ENCODE measurements around the gene UBXN6.

UBXN6 gene

DNA sequence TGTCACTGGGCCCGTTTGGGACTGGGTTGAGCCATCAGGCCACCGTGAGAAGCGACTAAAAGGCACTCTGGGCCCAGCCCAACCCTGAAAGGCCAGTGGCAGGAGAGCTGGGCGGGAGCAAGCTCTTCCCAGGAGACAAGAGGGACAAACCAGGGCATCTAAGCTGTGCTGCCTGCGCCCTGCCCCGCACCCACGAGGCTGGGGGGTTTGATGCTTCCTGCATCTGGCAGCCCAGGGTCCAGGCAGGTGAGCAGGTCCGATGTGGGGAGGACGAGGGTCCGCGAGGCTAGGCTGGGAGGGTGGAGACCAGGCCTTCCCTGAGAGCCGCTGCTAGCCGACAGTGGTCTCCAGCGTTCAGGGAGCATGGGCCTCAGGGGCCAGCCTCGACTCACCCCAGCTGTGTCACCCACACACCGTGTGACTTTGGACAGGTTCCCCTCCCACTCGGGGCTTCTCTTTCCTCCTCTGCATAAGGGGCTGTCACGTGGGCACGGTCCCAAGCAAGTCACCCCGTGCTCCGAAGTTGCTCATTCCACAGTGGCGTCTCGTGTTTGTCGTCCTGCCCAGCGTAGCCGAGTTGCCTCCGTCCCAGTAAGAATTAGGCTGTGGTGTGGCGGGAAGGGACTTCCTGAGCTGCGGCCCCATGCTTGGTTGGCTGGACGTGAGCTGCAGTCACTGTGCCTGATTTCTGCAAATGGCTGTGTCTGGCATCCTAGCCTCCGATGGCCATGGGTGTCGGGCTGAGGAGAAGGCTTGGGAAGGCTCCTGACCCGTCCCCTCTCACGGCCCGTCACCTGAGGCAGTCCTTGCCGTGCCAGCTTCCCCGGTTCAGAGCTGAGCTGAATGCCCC is 44.9 kb upstream of the UBXN6 start:
- H3K9me3 ChIP-seq (ENCODE audit: control insufficient read depth, low read length): no peaks in the 10 kb centered on the region
- H3K4me3 ChIP-seq (ENCODE audit: insufficient read depth, low read depth, low read length): no peak overlapping the region
- H3K36me3 ChIP-seq (ENCODE audit: control insufficient read depth, insufficient read depth, low read length): peaks cover 25% of the 10 kb centered on the region
- WGBS, 2 experiments: 93% methylated on average over 37 of the region's 37 CpGs
- no peaks in the 10 kb centered on the region for H3K27me3 ChIP-seq (ENCODE audit: control insufficient read depth, insufficient read depth, low read length, poor library complexity, severe bottlenecking)
- peaks cover 4% of the 10 kb centered on the region for H3K4me1 ChIP-seq (ENCODE audit: control insufficient read depth, insufficient read depth, low read length)
- no peak overlapping the region for H3K27ac ChIP-seq (ENCODE audit: insufficient read depth, low read depth, low read length, poor library complexity, severe bottlenecking)

- 93% methylated on average over 25 of the region's 25 CpGs for WGBS, 2 experiments
- H3K9me3 ChIP-seq (ENCODE audit: control insufficient read depth, low read length): no peaks in the 10 kb centered on the region
- H3K27ac ChIP-seq (ENCODE audit: insufficient read depth, low read depth, low read length, poor library complexity, severe bottlenecking): no peak overlapping the region
- H3K36me3 ChIP-seq (ENCODE audit: control insufficient read depth, insufficient read depth, low read length): peaks cover 27% of the 10 kb centered on the region
- no peaks in the 10 kb centered on the region for H3K27me3 ChIP-seq (ENCODE audit: control insufficient read depth, insufficient read depth, low read length, poor library complexity, severe bottlenecking)
- no peak overlapping the region for H3K4me3 ChIP-seq (ENCODE audit: insufficient read depth, low read depth, low read length)
- H3K4me1 ChIP-seq (ENCODE audit: control insufficient read depth, insufficient read depth, low read length): peaks cover 4% of the 10 kb centered on the region
These were observed 44.1 kb upstream of the UBXN6 start for GRCh38 chr19:4501691-4502090.

- H3K27ac ChIP-seq (ENCODE audit: insufficient read depth, low read depth, low read length, poor library complexity, severe bottlenecking): no peak overlapping the region
- peaks cover 34% of the 10 kb centered on the region for H3K36me3 ChIP-seq (ENCODE audit: control insufficient read depth, insufficient read depth, low read length)
- 95% methylated on average over 29 of the region's 29 CpGs for WGBS, 2 experiments
- peaks cover 4% of the 10 kb centered on the region for H3K4me1 ChIP-seq (ENCODE audit: control insufficient read depth, insufficient read depth, low read length)
- no peak overlapping the region for H3K4me3 ChIP-seq (ENCODE audit: insufficient read depth, low read depth, low read length)
- no peaks in the 10 kb centered on the region for H3K9me3 ChIP-seq (ENCODE audit: control insufficient read depth, low read length)
- no peaks in the 10 kb centered on the region for H3K27me3 ChIP-seq (ENCODE audit: control insufficient read depth, insufficient read depth, low read length, poor library complexity, severe bottlenecking)
These were observed 43.4 kb upstream of the UBXN6 start for GRCh38 chr19:4500841-4501591.

DNA sequence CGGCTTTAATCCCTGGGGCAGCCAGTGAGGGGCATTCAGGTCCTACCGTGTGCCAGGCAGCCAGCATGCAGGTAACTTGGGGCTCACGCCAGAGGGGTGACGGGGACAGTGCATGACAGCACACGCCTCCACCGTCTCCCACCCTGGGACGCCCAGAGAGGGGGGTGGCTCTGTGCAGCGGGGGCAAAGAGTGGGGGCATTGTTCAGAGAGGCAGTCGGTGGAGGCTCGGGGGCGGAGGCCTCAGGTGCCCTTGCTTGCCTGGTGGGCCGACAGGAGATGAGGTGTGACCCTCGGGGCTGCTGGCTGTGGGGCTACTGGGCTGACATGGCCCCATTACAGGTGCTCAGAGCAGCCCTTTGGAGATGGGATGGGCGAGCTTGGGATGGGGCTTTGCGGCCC is 42.3 kb upstream of the UBXN6 start:
- 94 to 97% methylated on average over 15 of the region's 15 CpGs for WGBS, 2 experiments
- H3K36me3 ChIP-seq (ENCODE audit: control insufficient read depth, insufficient read depth, low read length): peaks cover 34% of the 10 kb centered on the region
- H3K27me3 ChIP-seq (ENCODE audit: control insufficient read depth, insufficient read depth, low read length, poor library complexity, severe bottlenecking): no peaks in the 10 kb centered on the region
- H3K4me1 ChIP-seq (ENCODE audit: control insufficient read depth, insufficient read depth, low read length): peaks cover 4% of the 10 kb centered on the region
- no peak overlapping the region for H3K4me3 ChIP-seq (ENCODE audit: insufficient read depth, low read depth, low read length)
- no peaks in the 10 kb centered on the region for H3K9me3 ChIP-seq (ENCODE audit: control insufficient read depth, low read length)
- H3K27ac ChIP-seq (ENCODE audit: insufficient read depth, low read depth, low read length, poor library complexity, severe bottlenecking): no peak overlapping the region

DNA sequence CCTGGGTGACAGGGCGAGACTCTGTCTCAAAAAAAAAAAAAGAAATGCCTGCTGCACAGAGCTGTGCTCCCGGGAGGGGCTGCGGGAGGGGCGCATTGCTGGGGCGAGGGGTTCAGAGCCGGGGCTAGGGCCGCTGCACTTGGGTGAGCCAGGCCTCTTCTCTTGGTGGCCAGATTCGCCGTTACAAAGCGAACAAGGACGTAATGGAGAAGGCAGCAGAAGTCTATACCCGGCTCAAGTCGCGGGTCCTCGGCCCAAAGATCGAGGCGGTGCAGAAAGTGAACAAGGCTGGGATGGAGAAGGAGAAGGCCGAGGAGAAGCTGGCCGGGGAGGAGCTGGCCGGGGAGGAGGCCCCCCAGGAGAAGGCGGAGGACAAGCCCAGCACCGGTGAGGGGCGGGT is 41.7 kb upstream of the UBXN6 start:
- 95 to 96% methylated on average over 23 of the region's 23 CpGs for WGBS, 2 experiments
- Histone ChIP-seq H3K36me3 (ENCODE audit: control insufficient read depth, insufficient read depth, low read length) (peaks cover 33% of the 10 kb centered on the region), H3K9me3 (ENCODE audit: control insufficient read depth, low read length) (no peaks in the 10 kb centered on the region)

GRCh38 chr19:4498694-4499093 is 41.1 kb upstream of the UBXN6 start:
- no peak overlapping the region for H3K27ac ChIP-seq (ENCODE audit: insufficient read depth, low read depth, low read length, poor library complexity, severe bottlenecking)
- no peaks in the 10 kb centered on the region for H3K27me3 ChIP-seq (ENCODE audit: control insufficient read depth, insufficient read depth, low read length, poor library complexity, severe bottlenecking)
- no peaks in the 10 kb centered on the region for H3K9me3 ChIP-seq (ENCODE audit: control insufficient read depth, low read length)
- WGBS, 2 experiments: 90 to 92% methylated on average over 12 of the region's 12 CpGs
- H3K4me3 ChIP-seq (ENCODE audit: insufficient read depth, low read depth, low read length): no peak overlapping the region
- H3K4me1 ChIP-seq (ENCODE audit: control insufficient read depth, insufficient read depth, low read length): peaks cover 4% of the 10 kb centered on the region
- peaks cover 39% of the 10 kb centered on the region for H3K36me3 ChIP-seq (ENCODE audit: control insufficient read depth, insufficient read depth, low read length)

More for the DNA sequence above, 41.7 kb upstream of the UBXN6 start:
- Histone ChIP-seq H3K4me3 (ENCODE audit: insufficient read depth, low read depth, low read length) (no peak overlapping the region), H3K27me3 (ENCODE audit: control insufficient read depth, insufficient read depth, low read length, poor library complexity, severe bottlenecking) (no peaks in the 10 kb centered on the region), H3K27ac (ENCODE audit: insufficient read depth, low read depth, low read length, poor library complexity, severe bottlenecking) (no peak overlapping the region), H3K4me1 (ENCODE audit: control insufficient read depth, insufficient read depth, low read length) (peaks cover 4% of the 10 kb centered on the region)

DNA sequence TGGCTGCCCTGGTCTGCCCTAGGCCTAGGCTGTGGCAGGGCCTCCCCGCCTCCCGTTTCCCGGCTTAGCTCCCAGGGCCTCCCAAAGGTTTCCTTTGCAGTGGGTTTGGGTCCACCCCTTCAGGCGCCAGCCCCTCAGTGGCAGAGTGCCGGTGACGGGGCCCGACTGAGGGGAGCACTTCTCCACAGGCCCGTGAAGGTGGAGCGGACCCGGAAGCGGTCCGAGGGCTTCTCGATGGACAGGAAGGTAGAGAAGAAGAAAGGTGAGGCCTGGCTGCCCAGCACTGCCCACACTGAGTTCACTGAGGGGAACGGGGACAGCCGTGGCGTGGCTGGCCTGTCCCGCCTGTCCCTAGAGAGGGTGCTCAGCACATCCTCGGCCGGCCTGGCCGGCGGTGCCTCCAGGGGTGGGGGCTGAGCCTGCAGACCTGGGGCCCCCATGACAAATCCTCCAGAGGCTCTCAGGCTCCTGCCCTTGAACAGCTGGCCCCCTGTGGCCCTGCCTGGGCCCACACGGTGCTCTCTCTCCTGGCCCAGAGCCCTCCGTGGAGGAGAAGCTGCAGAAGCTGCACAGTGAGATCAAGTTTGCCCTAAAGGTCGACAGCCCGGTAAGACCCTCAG is 40.3 kb upstream of the UBXN6 start:
- Histone ChIP-seq H3K9me3 (ENCODE audit: control insufficient read depth, low read length) (no peaks in the 10 kb centered on the region), H3K36me3 (ENCODE audit: control insufficient read depth, insufficient read depth, low read length) (peaks cover 46% of the 10 kb centered on the region), H3K27ac (ENCODE audit: insufficient read depth, low read depth, low read length, poor library complexity, severe bottlenecking) (no peak overlapping the region), H3K4me1 (ENCODE audit: control insufficient read depth, insufficient read depth, low read length) (no peaks in the 10 kb centered on the region), H3K4me3 (ENCODE audit: insufficient read depth, low read depth, low read length) (no peak overlapping the region), H3K27me3 (ENCODE audit: control insufficient read depth, insufficient read depth, low read length, poor library complexity, severe bottlenecking) (no peaks in the 10 kb centered on the region)
- 94 to 95% methylated on average over 25 of the region's 25 CpGs for WGBS, 2 experiments

DNA sequence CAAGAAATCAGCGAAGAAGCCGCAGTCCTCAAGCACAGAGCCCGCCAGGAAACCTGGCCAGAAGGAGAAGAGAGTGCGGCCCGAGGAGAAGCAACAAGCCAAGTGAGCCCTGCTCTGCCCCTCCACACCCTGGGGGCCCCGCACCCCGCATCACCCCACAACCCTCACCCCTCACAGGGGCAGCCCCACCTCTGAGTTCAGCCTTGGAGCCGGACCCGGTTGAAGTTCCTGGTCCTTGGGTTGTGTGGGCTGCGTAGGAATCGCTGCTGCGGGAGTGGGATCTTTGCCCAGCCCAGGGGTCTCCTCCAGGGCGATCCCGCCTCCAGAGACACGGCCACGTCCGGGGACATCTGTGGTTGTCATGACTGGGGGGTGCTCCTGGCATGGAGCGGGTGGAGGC is 38.7 kb upstream of the UBXN6 start:
- Histone ChIP-seq H3K4me1 (ENCODE audit: control insufficient read depth, insufficient read depth, low read length) (no peaks in the 10 kb centered on the region), H3K4me3 (ENCODE audit: insufficient read depth, low read depth, low read length) (no peak overlapping the region), H3K9me3 (ENCODE audit: control insufficient read depth, low read length) (no peaks in the 10 kb centered on the region), H3K27ac (ENCODE audit: insufficient read depth, low read depth, low read length, poor library complexity, severe bottlenecking) (no peak overlapping the region), H3K36me3 (ENCODE audit: control insufficient read depth, insufficient read depth, low read length) (peaks cover 62% of the 10 kb centered on the region), H3K27me3 (ENCODE audit: control insufficient read depth, insufficient read depth, low read length, poor library complexity, severe bottlenecking) (no peaks in the 10 kb centered on the region)
- 93% methylated on average over 18 of the region's 18 CpGs for WGBS, 2 experiments

- no peaks in the 10 kb centered on the region for H3K27me3 ChIP-seq (ENCODE audit: control insufficient read depth, insufficient read depth, low read length, poor library complexity, severe bottlenecking)
- H3K4me1 ChIP-seq (ENCODE audit: control insufficient read depth, insufficient read depth, low read length): no peaks in the 10 kb centered on the region
- H3K36me3 ChIP-seq (ENCODE audit: control insufficient read depth, insufficient read depth, low read length): peaks cover 63% of the 10 kb centered on the region
- H3K4me3 ChIP-seq (ENCODE audit: insufficient read depth, low read depth, low read length): no peak overlapping the region
- H3K9me3 ChIP-seq (ENCODE audit: control insufficient read depth, low read length): no peaks in the 10 kb centered on the region
- H3K27ac ChIP-seq (ENCODE audit: insufficient read depth, low read depth, low read length, poor library complexity, severe bottlenecking): no peak overlapping the region
- WGBS, 2 experiments: 92 to 94% methylated on average over 12 of the region's 12 CpGs
These were observed 37.9 kb upstream of the UBXN6 start for GRCh38 chr19:4495471-4495870.

GRCh38 chr19:4494691-4495064 is 37.1 kb upstream of the UBXN6 start:
- Histone ChIP-seq H3K36me3 (ENCODE audit: control insufficient read depth, insufficient read depth, low read length) (peaks cover 68% of the 10 kb centered on the region), H3K27me3 (ENCODE audit: control insufficient read depth, insufficient read depth, low read length, poor library complexity, severe bottlenecking) (no peaks in the 10 kb centered on the region), H3K9me3 (ENCODE audit: control insufficient read depth, low read length) (no peaks in the 10 kb centered on the region), H3K4me3 (ENCODE audit: insufficient read depth, low read depth, low read length) (no peak overlapping the region), H3K27ac (ENCODE audit: insufficient read depth, low read depth, low read length, poor library complexity, severe bottlenecking) (no peak overlapping the region), H3K4me1 (ENCODE audit: control insufficient read depth, insufficient read depth, low read length) (no peaks in the 10 kb centered on the region)
- 96 to 97% methylated on average over 8 of the region's 8 CpGs for WGBS, 2 experiments
